PC-9 (cell line): Measurements from ENCODE around the gene DPP10.

ENCODE experiments used
- EZH2 ChIP-seq: fragments of 200-600 bp; sonication (generic); IDR thresholded peaks from 2 replicates; pipeline ENCODE4 v1.8.0; 2017; ENCODE audit warnings: antibody characterized with exemption, low read depth
- TF ChIP-seq, protein P1 (sequence below): fragments of 200-600 bp; sonication (generic); conservative IDR thresholded peaks from 2 replicates; pipeline ENCODE4 v1.6.1; 2017; ENCODE audit warnings: mixed run types, antibody characterized with exemption, mild to moderate bottlenecking, moderate library complexity

GRCh38 chr2:115011721-115012120, 569.3 kb downstream of the DPP10 start:
- TF ChIP-seq, protein P1, sequence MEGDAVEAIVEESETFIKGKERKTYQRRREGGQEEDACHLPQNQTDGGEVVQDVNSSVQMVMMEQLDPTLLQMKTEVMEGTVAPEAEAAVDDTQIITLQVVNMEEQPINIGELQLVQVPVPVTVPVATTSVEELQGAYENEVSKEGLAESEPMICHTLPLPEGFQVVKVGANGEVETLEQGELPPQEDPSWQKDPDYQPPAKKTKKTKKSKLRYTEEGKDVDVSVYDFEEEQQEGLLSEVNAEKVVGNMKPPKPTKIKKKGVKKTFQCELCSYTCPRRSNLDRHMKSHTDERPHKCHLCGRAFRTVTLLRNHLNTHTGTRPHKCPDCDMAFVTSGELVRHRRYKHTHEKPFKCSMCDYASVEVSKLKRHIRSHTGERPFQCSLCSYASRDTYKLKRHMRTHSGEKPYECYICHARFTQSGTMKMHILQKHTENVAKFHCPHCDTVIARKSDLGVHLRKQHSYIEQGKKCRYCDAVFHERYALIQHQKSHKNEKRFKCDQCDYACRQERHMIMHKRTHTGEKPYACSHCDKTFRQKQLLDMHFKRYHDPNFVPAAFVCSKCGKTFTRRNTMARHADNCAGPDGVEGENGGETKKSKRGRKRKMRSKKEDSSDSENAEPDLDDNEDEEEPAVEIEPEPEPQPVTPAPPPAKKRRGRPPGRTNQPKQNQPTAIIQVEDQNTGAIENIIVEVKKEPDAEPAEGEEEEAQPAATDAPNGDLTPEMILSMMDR, result no peak
- no peak for TF ChIP-seq EZH2
